Osteoblast (primary cell): ENCODE data around the gene LDB1. TPM values are rescaled to one million over a fixed set of nuclear protein-coding genes. Genes with fewer than 3 reads are reported as not detected.

Experiments
- DNase-seq: peaks from one replicate; pipeline ENCODE4 v3.0.0; 2011; ENCODE audit warnings: low spot score, mixed read lengths; ENCODE audit not compliant: insufficient read length; ENCODE audit errors: missing footprints
- H2AFZ ChIP-seq: 2 replicates; pipeline ENCODE4 v1.6.0; 2011; ENCODE audit warnings: mild to moderate bottlenecking, low read length
- H3K27ac ChIP-seq: 2 replicates; pipeline ENCODE4 v1.5.1; 2011; ENCODE audit warnings: mild to moderate bottlenecking, low read depth, low read length, moderate library complexity
- H3K27me3 ChIP-seq: 2 replicates; pipeline ENCODE4 v1.6.0; 2012; ENCODE audit warnings: mild to moderate bottlenecking, control low read depth, inconsistent platforms, low read length, moderate library complexity; ENCODE audit not compliant: insufficient read depth
- H3K36me3 ChIP-seq: 2 replicates; pipeline ENCODE4 v1.5.1; 2011; ENCODE audit warnings: mild to moderate bottlenecking, low read length, control low read depth, moderate library complexity; ENCODE audit not compliant: insufficient read depth
- H3K4me1 ChIP-seq: 2 replicates; pipeline ENCODE4 v1.5.1; 2011; ENCODE audit warnings: mild to moderate bottlenecking, low read length, control low read depth, moderate library complexity; ENCODE audit not compliant: insufficient read depth
- H3K4me2 ChIP-seq: 2 replicates; pipeline ENCODE4 v1.6.0; 2011; ENCODE audit warnings: mild to moderate bottlenecking, low read length; ENCODE audit not compliant: insufficient read depth
- H3K4me3 ChIP-seq: fragments of 200-600 bp; sonication (generic); 3 replicates; pipeline ENCODE4 v1.5.1; 2012; ENCODE audit warnings: mild to moderate bottlenecking, low read length, inconsistent platforms; ENCODE audit not compliant: insufficient read depth
- H3K79me2 ChIP-seq: 2 replicates; pipeline ENCODE4 v1.6.0; 2012; ENCODE audit warnings: mild to moderate bottlenecking, low read length, control low read depth, inconsistent platforms; ENCODE audit not compliant: insufficient read depth
- H3K9me3 ChIP-seq: 2 replicates; pipeline ENCODE4 v1.5.1; 2011; ENCODE audit warnings: low read depth, low read length, control low read depth
- H4K20me1 ChIP-seq: 2 replicates; pipeline ENCODE4 v1.6.0; 2012; ENCODE audit warnings: mild to moderate bottlenecking, low read length, control low read depth; ENCODE audit not compliant: insufficient read depth
- CTCF ChIP-seq: IDR thresholded peaks from 2 replicates; pipeline ENCODE4 v1.5.1; 2011; ENCODE audit warnings: mild to moderate bottlenecking, low read depth, low read length, moderate library complexity; ENCODE audit errors: extremely low read depth
- total RNA-seq: library from RNA; depleted of rRNA; stranded (reverse); fragments of >200 nt; gene quantifications from 2 replicates; pipeline ENCODE4 v1.2.3, GENCODE V29; 2012

LDB1 gene
- total RNA-seq, 1 donor, result 62.2 TPM

GRCh38 chr10:102119417-102120141 is 589 bp downstream of the LDB1 start:
- Histone ChIP-seq H3K27ac (peak overlapping the region; percentile 63), H2AFZ (peak overlapping the region; percentile 80), H4K20me1 (peaks cover 2% of the 10 kb centered on the region), H3K27me3 (no peaks in the 10 kb centered on the region), H3K4me2 (peak overlapping the region; percentile 96), H3K79me2 (peaks cover 47% of the 10 kb centered on the region), H3K4me3 (peak overlapping the region; percentile 91), H3K36me3 (no peaks in the 10 kb centered on the region), H3K9me3 (no peaks in the 10 kb centered on the region), H3K4me1 (peaks cover 58% of the 10 kb centered on the region)
- TF ChIP-seq CTCF, result no peak
- peak; percentile 98 for DNase-seq

GRCh38 chr10:102118867-102119266 is 1.3 kb downstream of the LDB1 start:
- no peak overlapping the region for H2AFZ ChIP-seq
- H3K27me3 ChIP-seq, result no peaks in the 10 kb centered on the region
- no peaks in the 10 kb centered on the region for H3K36me3 ChIP-seq
- peak overlapping the region; percentile 74 for H3K27ac ChIP-seq
- peak overlapping the region; percentile 91 for H3K4me3 ChIP-seq
- no peaks in the 10 kb centered on the region for H3K9me3 ChIP-seq
- DNase-seq, result peak; percentile 91
- no peak for TF ChIP-seq CTCF
- H3K4me2 ChIP-seq, result peak overlapping the region; percentile 96
- H4K20me1 ChIP-seq, result peaks cover 6% of the 10 kb centered on the region
- peaks cover 58% of the 10 kb centered on the region for H3K4me1 ChIP-seq
- peaks cover 53% of the 10 kb centered on the region for H3K79me2 ChIP-seq

GRCh38 chr10:102117391-102118159 is 2.6 kb downstream of the LDB1 start:
- DNase-seq, result peak; percentile 95
- Histone ChIP-seq H3K27ac (peak overlapping the region; percentile 74), H2AFZ (peak overlapping the region; percentile 62), H3K9me3 (no peaks in the 10 kb centered on the region), H3K4me2 (peak overlapping the region; percentile 96), H3K4me3 (peak overlapping the region; percentile 56), H3K36me3 (no peaks in the 10 kb centered on the region), H3K79me2 (peaks cover 66% of the 10 kb centered on the region), H3K4me1 (peaks cover 71% of the 10 kb centered on the region), H4K20me1 (peaks cover 19% of the 10 kb centered on the region), H3K27me3 (no peaks in the 10 kb centered on the region)
- peak; percentile 22 for TF ChIP-seq CTCF

GRCh38 chr10:102116656-102117055 is 3.5 kb downstream of the LDB1 start:
- Histone ChIP-seq H2AFZ (no peak overlapping the region), H3K9me3 (no peaks in the 10 kb centered on the region), H3K4me3 (no peak overlapping the region), H3K4me1 (peaks cover 70% of the 10 kb centered on the region), H4K20me1 (peaks cover 28% of the 10 kb centered on the region), H3K36me3 (no peaks in the 10 kb centered on the region), H3K79me2 (peaks cover 75% of the 10 kb centered on the region), H3K27ac (peak overlapping the region; percentile 74), H3K4me2 (peak overlapping the region; percentile 96), H3K27me3 (no peaks in the 10 kb centered on the region)
- no peak for TF ChIP-seq CTCF
- no peak for DNase-seq
